Esophagus (tissue), 2 donors: Measurements from ENCODE around the gene NEK4. TPM values are rescaled to one million over a fixed set of nuclear protein-coding genes. Genes with fewer than 3 reads are reported as not detected.

Experiments
- H3K27ac ChIP-seq, 2 donors: one replicate each; pipeline ENCODE4 v1.5.1; 2013; ENCODE audit warnings: low read depth in 2 of 2, mild to moderate bottlenecking in 2 of 2, inconsistent platforms in 1 of 2, low read length in 1 of 2, moderate library complexity in 1 of 2
- H3K27me3 ChIP-seq, 2 donors: one replicate each; pipeline ENCODE4 v1.6.1; 2013; ENCODE audit warnings: low read length in 2 of 2, control low read depth in 1 of 2, mild to moderate bottlenecking in 1 of 2; ENCODE audit not compliant: insufficient read depth in 2 of 2, control insufficient read depth in 1 of 2
- H3K36me3 ChIP-seq, 2 donors: one replicate each; pipeline ENCODE4 v1.6.1; 2013; ENCODE audit warnings: low read length in 1 of 2; ENCODE audit not compliant: control insufficient read depth in 2 of 2, insufficient read depth in 2 of 2
- H3K4me1 ChIP-seq, 2 donors: one replicate each; pipeline ENCODE4 v1.6.1; 2013; ENCODE audit warnings: low read length in 1 of 2; ENCODE audit not compliant: control insufficient read depth in 2 of 2, insufficient read depth in 2 of 2
- H3K4me3 ChIP-seq, 2 donors: one replicate each; pipeline ENCODE4 v1.5.1; 2013; ENCODE audit warnings: low read length in 2 of 2, mild to moderate bottlenecking in 2 of 2, low read depth in 1 of 2, moderate library complexity in 1 of 2
- H3K9me3 ChIP-seq, 2 donors: one replicate each; pipeline ENCODE4 v1.6.1; 2013; ENCODE audit warnings: mild to moderate bottlenecking in 2 of 2, low read depth in 1 of 2, low read length in 1 of 2, moderate library complexity in 1 of 2; ENCODE audit not compliant: control insufficient read depth in 2 of 2, insufficient read depth in 1 of 2
- WGBS, 2 donors: extraction: QIAGEN DNeasy Blood & Tissue Kit; methylation state at CpG; one replicate each; pipeline ENCODE4 v1.1.7; 2013; 5-methylcytosine and 5-hydroxymethylcytosine counted together
- polyA plus RNA-seq, 2 donors: library from polyadenylated mRNA; stranded (reverse); fragments of 200-250 nt; gene quantifications; one replicate each; pipeline ENCODE4 v1.2.3, GENCODE V29; 2013
- donor health status: healthy with polysubstance abuse.
- donor health status: Bipolar disorder and iron deficiency.

Gene NEK4
- polyA plus RNA-seq, 2 donors = 3.6 to 4.3 TPM

DNA sequence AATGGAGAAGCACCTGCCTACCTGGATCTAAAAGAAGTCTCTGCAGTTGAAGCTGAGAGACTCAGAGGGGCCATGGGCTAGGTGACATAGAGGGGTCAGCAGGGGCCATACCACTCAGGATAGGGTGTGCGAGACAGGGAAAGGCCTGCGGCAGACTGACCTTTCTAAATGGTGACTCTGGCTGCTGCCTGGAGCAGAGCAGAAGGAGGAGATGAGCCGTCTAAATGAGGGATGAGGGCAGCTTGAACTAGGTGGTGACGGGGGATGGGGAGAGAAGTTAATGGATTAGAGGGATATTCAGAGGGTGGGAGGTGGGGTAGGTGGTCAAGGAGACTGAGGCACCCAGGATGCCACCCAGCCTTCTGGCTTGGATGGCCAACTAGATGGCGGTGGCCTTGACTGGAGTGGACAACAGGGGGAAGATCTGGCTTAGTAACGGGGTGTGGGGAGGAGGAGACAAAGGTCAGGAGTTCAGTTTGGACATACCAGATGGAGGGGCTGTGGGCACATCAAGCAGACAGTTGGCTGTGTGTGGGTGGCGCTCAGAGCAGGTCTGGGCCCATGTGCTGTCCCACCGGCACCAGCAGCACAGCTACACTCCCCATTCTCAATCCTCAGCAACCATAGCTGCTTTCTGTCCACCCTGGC is 3.5 kb upstream of the NEK4 start:
- Histone ChIP-seq H3K4me1 (peaks cover 0 to 3% of the 10 kb centered on the region in 2 donors), H3K4me3 (no peak overlapping the region), H3K36me3 (no peaks in the 10 kb centered on the region), H3K9me3 (no peaks in the 10 kb centered on the region), H3K27me3 (no peaks in the 10 kb centered on the region), H3K27ac (no peak overlapping the region)
- 75 to 76% methylated on average over 8 of the region's 8 CpGs for WGBS, 2 donors

DNA sequence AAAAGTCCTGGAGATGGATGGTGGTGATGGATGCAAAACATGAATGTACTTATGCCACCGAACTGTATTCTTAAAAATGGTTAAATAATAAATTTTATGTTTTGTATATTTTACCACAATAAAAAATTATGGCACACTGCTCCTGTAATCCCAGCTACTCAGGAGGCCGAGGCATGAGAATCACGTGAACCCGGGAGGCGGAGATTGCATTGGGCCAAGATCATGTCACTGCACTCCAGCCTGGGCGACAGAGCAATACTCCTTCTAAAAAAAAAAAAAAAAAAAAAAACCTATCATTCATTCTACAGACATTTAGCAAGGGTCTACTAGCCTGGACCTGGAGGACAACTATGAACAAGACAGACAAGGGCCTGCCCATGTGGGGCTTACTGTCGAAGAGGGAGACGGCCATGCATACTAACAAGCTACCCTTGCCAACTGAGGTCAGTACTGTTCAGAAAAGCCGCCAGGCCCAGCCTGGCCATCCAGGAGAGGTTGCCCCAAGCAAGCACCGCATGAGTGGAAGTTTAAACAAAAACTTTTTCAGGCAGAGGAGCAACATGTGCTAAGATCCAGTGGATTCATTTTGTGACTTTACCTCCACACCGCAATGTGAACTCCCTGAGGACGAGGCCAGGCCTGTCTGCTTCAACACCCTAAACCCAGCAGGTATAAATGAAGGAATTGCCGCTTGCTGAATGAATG is 2.8 kb upstream of the NEK4 start:
- whole genome bisulfite sequencing, 2 donors = 93 to 95% methylated on average over 13 of the region's 13 CpGs
- Histone ChIP-seq H3K36me3 (no peaks in the 10 kb centered on the region), H3K9me3 (no peaks in the 10 kb centered on the region), H3K27ac (no peak overlapping the region), H3K4me1 (peaks cover 0 to 3% of the 10 kb centered on the region in 2 donors), H3K27me3 (no peaks in the 10 kb centered on the region), H3K4me3 (no peak overlapping the region)

DNA sequence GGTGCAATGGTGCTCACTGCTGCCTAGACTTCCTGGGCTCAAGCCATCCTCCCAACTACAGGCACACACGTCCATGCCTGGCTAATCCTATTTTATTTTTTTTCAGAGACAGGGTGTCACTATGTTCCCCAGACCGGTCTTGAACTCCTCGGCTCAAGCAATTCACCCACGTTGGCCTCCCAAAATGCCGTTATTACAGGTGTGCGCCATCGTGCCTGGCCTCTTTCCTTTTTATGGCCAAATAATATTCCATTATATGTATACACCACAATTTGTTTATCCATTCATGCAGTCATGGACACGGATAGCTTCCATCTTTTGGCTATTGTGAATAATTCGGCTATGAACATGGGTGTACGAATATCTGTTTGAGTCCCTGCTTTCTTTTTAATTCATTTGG is 962 bp upstream of the NEK4 start:
- H3K27ac ChIP-seq = no peak overlapping the region
- peaks cover 0 to 3% of the 10 kb centered on the region in 2 donors for H3K36me3 ChIP-seq
- H3K4me1 ChIP-seq = peaks cover 0 to 3% of the 10 kb centered on the region in 2 donors
- 93% methylated on average over 10 of the region's 10 CpGs for WGBS, 2 donors
- H3K27me3 ChIP-seq = no peaks in the 10 kb centered on the region
- no peak overlapping the region for H3K4me3 ChIP-seq
- H3K9me3 ChIP-seq = no peaks in the 10 kb centered on the region

DNA sequence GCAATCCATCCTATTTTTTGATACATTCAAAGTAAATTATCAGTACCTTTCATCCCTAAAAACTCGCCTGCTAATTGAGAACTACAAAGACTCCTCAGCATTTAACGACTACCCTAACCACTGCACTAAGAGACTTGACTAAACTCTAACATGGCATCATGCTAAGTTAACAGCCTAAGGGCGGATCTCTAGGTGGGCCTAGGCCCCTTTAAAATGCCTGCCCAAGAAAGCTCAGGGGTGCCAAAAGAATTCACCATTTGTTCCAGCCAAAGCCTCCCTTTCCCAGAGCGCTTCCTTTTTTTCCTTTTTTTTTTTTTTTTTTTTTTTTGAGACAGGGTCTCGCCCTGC is 568 bp upstream of the NEK4 start:
- no peaks in the 10 kb centered on the region for H3K27me3 ChIP-seq
- peaks cover 0 to 3% of the 10 kb centered on the region in 2 donors for H3K36me3 ChIP-seq
- peaks cover 0 to 3% of the 10 kb centered on the region in 2 donors for H3K4me1 ChIP-seq
- H3K4me3 ChIP-seq = peak overlapping the region; percentile 90
- H3K27ac ChIP-seq = peak overlapping the region; percentile 62 to 78
- no peaks in the 10 kb centered on the region for H3K9me3 ChIP-seq
- 58 to 63% methylated on average over 5 of the region's 5 CpGs for WGBS, 2 donors

DNA sequence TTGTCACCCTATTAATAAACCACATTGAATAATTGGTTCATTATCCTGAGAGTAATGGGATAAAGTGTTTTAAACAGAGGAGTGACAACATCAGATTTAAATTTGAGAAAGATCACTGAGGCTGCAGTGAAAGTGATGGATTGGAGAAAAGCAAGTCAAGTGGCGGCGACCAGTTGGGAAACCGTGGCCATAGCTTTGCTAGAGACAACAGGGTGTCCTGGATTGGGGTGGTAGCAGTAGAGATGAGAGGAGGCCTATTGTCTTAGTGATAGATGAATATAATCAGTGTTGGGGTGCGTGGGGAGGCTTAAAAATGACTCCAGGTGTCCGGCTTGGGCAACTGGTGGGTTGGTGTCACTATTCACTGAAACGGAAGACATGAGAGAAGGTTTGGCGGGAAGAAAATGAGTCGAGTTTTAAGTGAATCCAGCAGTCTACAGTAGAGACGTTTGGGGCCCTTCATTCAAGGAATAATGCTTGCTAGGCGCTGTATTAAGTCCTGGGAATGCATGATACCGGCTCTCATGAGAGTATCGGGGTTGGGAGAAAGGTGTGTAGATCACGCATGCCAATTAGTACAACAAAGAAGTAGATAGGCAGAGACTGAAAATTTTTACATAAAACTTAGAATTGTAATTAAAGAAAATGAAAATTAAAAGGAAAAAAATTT is 819 bp downstream of the NEK4 start:
- Histone ChIP-seq H3K36me3 (peaks cover 0 to 3% of the 10 kb centered on the region in 2 donors), H3K4me1 (peaks cover 0 to 3% of the 10 kb centered on the region in 2 donors), H3K27ac (no peak overlapping the region), H3K9me3 (no peaks in the 10 kb centered on the region), H3K27me3 (no peaks in the 10 kb centered on the region), H3K4me3 (peak overlapping the region; percentile 90)
- 18 to 19% methylated on average over 13 of the region's 13 CpGs for WGBS, 2 donors

DNA sequence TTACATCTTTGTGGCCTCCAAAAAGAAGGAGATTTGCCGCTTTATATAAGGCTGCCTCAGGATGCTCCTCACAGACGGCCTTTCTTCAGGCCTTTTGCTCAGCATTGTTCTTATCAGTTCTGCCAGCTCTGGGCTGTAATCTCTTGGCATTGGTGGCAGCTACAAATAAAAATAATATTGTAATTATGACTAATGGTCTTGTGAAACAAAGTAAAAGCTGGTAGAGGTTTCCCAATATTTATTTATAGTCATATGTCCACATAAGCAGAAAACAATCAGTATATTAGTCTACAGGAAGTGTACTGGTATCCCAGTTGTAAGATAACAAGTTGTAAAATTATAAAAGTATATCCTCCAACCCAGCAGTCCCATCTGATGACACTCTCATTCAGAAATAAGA is 7.3 kb downstream of the NEK4 start:
- H3K9me3 ChIP-seq = no peaks in the 10 kb centered on the region
- 85 to 95% methylated on average over 2 of the region's 2 CpGs for WGBS, 2 donors
- no peaks in the 10 kb centered on the region for H3K4me1 ChIP-seq
- no peak overlapping the region for H3K4me3 ChIP-seq
- no peak overlapping the region for H3K27ac ChIP-seq
- no peaks in the 10 kb centered on the region for H3K27me3 ChIP-seq
- H3K36me3 ChIP-seq = peaks cover 0 to 10% of the 10 kb centered on the region in 2 donors

DNA sequence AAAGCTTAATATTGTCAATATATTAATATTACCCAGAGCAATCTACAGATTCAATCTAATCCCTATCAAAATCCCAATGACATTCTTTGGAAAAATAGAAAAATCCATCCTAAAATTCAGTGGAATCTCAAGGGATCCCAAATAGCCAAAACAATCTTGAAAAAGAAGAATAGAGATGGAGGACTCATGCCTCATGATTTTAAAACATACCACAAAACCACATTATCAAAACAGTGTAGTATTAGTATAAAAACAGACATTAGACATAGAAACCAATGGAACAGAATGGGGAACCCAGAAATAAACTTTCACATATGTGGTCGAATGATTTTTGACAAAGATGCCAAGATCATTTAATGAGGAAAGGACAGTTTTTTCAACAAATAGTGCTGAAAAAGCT is 14.6 kb downstream of the NEK4 start:
- no peaks in the 10 kb centered on the region for H3K27me3 ChIP-seq
- peaks cover 7 to 13% of the 10 kb centered on the region in 2 donors for H3K36me3 ChIP-seq
- no peaks in the 10 kb centered on the region for H3K9me3 ChIP-seq
- no peaks in the 10 kb centered on the region for H3K4me1 ChIP-seq
- H3K27ac ChIP-seq = no peak overlapping the region
- WGBS, 2 donors = 92 to 95% methylated on average over 1 of the region's 1 CpG
- H3K4me3 ChIP-seq = no peak overlapping the region

DNA sequence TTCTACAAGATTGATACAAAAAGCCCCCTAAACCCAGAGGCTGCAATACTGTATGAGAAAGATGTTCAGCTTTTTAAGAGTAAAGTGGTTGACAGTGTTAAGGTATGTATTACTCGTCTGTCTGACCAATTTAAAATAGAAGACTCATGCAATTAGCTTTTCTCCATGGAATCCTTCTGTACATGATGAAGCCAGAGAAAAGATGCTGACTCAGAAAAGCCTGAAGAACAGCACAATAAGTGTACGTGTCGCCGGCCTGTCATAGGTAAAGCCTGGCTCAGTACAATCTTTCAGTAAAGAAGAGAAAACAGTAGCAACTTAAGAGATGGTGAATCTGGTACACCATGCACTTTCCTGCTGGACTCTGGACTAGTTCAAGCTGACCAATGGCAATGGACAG is 16.4 kb downstream of the NEK4 start:
- H3K27ac ChIP-seq = no peak overlapping the region
- no peaks in the 10 kb centered on the region for H3K27me3 ChIP-seq
- 92 to 93% methylated on average over 4 of the region's 4 CpGs for whole genome bisulfite sequencing, 2 donors
- no peaks in the 10 kb centered on the region for H3K4me1 ChIP-seq
- H3K36me3 ChIP-seq = peaks cover 7 to 13% of the 10 kb centered on the region in 2 donors
- no peak overlapping the region for H3K4me3 ChIP-seq
- H3K9me3 ChIP-seq = no peaks in the 10 kb centered on the region

DNA sequence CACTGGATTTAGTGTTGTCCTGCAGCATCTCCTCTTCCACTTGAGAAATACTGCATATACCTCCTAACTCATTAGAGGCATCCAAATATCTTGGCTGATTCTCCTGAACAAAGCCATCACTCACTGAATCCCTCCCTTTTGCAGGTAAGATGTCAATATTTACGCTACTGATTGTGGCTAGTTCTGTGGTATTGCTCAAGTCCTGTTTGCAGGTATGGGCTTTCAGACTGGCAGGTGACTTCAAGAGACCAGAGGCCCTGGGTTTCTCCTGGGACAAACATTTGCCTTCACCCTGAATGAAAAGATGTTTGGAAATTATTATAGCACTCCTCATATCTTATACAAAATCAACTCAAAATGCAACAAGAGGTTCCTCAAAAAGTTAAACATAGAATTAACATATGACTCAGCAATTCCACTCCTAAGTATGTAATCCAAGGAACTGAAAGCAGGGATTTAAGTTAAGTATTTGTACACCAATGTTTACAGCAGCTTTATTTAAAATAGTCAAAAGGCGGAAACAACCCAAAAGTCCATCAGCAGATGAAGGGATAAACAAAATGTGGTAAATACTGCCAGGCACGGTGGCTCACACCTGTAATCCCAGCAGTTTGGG is 18.6 kb downstream of the NEK4 start:
- WGBS, 2 donors = 87 to 90% methylated on average over 3 of the region's 3 CpGs
- Histone ChIP-seq H3K4me1 (no peaks in the 10 kb centered on the region), H3K4me3 (no peak overlapping the region), H3K36me3 (peaks cover 7 to 13% of the 10 kb centered on the region in 2 donors), H3K9me3 (no peaks in the 10 kb centered on the region), H3K27me3 (no peaks in the 10 kb centered on the region), H3K27ac (no peak overlapping the region)
